IPS-11a (cell line): ENCODE results near the gene GRP.

Experiments used
- H3K4me3 ChIP-seq: one replicate; pipeline ENCODE4 v1.5.1; 2013; ENCODE audit warnings: low read depth, low read length, control low read depth

GRP gene

DNA sequence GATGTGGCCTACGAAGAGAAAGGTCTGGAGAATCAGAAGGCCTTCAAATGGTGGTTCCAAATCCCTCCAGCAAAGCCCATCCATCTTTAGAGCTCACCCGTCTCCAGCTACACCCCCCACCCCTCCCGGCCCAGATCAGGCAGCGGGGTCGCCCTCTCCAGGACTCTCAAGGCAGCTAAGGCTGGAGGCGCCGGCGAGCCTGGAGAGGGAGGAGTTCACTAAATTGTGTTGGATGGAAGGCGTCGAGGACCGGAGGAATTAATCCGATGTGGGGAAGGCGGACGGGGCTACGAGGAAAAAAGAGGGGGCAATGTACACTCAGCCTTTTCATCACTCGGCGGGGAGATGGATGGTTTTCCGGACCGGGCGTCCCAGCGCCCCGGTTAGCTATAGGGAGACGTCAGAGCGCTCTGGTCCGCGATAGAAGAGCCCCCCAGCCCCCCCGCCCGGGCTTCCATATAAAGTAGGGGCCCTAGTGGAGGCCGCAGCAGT is at the start of gene GRP:
TSS of gene GRP (plus strand) at position 487 of the 492 bp plus-strand sequence. CDS start 108 bp downstream, outside the sequence.
- H3K4me3 ChIP-seq: peak within 1 kb of the TSS; percentile 29

DNA sequence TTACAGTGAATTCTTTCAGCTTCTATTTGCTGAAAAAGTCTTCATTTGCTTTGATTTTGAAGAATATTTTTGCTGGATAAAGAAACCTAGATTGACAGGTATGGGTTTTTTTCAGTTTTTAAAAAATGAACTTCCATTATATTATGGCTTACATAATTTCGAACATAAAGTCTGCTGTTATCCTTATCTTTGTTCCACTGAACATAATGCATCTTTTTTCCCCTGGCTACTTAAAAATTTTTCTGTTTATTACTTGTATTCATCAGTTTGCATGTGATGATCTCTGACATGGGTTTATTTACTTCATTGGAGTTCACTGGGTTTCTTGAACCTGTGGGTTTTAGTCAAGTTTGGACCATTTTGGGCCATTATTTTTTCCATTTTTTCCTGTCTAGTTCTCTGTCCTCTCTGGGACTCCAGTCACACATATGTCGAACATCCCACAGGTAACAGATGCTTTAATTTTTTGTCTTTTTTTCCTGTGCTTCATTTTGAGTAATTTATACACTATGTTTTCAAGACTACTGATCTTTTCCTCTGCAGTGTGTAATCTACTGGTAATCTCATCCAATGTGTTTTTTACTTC is 47.2 kb upstream of the GRP start:
- H3K4me3 ChIP-seq: no peak overlapping the region

DNA sequence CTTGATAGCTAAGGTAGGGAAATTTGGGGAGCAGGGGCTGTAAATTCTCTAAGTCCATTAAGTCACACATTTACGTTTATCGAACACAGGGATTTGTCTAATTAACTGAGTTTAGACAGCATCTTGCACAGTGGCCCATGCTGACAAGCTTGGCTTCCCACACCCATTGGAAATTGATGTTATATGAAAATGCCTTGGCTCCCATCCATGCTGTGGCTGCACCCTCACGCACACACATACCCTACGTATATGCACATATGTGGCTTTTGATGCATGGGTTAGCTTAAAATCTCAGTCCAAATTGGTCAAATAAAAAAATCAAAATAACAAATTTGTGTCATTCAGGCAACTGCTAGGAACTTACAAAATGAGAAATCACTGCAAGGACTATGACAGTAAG is 42.5 kb upstream of the GRP start:
- no peak overlapping the region for H3K4me3 ChIP-seq

DNA sequence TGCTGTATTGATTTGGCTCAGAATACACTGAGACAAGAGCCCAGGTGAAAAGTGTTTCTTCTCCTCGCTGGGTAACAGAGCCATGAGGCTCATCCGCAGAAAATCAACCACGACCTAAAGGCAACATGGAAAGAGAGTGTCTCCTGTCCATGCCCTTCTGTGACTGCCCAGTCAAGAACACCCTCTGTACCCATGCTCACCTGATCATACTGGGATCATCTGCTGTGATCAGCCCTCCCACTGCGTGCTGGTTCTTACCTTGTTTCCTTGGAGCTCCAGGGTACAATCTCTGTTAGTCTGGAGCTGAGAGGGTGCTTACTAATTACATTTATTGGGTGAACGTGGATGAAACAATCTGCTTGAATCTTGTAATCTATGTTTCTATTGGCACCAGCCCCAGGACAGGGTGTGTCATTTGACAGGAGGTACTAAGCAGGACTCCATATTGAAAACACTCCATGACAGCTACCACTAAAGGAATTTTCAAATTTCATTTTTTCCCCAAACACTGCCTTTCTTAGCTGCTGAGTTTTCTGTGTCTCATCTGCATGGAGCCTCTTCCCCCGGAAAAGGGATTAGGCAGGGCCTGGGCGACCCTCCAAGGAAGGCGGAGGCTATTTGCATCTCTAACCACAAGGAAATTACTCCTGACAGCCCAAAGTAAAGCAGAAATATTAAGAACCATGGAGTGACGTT is 39.7 kb upstream of the GRP start:
- no peak overlapping the region for H3K4me3 ChIP-seq

DNA sequence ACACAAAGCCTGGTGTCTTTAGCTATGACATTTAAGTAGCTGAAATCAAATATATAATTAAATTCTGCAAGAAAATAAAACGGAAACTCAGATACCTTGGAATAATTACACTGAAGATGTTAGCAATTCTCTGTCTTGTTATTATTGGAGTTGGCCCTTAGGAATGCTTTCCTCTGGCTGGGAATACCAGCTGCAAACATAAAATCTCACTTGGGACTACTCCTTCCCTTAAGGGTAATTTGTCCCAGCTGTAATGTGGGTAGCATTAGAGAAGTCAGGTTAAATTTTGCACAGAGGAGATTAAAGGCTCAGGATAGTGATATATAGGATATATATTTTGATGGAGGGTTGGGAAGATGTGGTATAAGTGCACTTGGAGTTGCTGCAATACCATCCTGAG is 37.3 kb upstream of the GRP start:
- H3K4me3 ChIP-seq: no peak overlapping the region

DNA sequence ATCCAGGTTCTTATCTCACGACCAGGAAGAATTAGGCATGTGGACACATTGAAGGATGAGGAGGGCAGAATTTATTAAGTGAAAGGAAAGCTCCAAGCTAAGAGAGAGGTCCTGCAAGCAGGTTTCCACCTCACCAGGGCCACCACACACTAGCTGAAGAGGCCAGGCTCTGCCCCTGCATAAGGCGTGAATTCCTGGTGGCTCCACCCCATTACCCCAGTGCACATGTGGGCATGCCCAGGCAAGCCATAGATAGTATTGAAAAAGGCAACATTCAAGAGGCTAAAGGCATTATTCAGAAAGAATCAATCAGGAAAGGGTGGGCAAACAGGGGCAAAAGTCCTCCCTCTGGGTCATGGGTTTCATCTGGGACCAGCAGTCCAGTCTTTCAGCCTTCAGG is 30.9 kb upstream of the GRP start:
- H3K4me3 ChIP-seq: no peak overlapping the region

DNA sequence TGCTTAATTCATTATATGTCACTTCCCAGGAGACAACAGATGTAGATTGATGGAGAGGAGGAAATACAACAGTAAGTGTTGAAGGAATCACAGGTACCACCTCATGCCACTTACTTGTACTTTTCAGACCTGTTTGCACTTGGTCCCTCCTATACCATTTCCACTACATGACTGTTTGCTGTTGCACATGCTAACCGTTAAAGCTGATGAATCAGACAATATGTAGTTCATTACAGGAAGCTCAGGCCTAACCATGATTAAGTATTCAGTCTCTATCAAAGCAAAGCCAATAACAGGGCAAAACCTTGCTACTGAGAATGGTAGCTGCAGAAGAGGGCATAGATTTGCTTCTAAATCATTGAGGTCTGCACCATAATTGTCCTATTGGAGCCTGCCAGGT is 30.2 kb upstream of the GRP start:
- H3K4me3 ChIP-seq: no peak overlapping the region

DNA sequence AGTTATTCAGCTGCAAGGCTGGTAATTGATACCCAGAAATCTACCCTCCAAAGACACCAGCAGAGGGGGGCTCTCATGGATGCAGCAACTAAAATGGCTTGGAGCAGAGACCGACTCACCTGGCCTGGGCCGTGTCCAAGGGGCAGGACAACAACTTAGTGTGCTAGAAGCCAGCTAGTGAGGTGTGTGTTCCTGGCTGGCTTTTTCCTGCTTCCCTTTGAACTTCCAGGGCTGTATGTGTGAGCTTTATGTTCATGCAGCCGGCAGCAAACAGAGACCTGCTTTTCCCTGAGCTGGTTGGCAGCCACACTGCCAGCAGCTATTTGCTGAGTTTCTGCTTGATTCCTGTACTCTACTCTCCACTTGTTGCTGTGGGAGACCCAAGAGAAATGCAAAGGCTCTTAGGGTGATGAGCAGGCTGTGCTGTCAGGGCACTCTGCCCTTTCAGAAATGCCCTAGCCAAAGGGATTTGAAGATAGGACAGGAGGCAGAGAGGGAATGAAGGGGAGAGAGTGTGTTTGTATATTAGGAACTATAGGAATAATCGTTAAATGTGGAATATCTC is 23.7 kb upstream of the GRP start:
- no peak overlapping the region for H3K4me3 ChIP-seq

DNA sequence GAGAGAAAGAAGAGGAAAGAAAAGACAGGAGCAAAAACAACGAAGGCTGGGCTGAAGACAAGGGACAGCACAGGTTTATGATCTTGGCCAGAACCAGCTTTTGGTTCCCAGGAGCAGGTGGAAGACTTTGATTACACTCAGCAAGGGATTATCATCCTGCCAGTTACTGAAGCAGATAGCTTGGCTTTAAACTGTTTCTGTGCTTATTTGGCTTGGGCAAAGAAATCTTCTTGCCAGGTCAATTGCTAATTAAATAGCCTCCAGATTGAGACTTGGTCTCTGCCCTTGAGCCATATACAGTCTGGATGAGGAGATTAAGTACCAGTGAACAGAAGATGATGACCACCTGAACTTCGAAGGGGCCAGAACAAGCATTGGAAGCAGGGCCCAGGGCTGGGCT is 22.3 kb upstream of the GRP start:
- no peak overlapping the region for H3K4me3 ChIP-seq

DNA sequence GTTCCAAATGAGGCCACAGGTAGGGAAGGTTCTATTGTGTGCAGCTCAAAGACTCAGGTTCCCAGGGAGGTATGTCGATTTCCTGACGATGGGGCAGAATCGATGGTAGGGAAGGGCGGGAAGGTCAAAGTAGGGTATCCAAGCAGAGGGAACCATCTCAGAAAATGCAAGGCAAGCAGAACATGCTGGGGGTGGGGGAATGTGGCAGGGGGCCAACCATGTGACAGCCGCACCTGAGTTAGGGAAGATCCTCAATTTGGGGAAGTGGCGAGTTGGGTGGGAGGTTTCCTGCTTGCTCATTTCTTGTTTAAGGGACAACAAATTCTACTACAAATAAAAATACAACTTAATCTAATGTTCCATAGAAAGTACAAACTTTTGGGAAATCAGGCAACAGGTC is 21.7 kb upstream of the GRP start:
- H3K4me3 ChIP-seq: no peak overlapping the region

DNA sequence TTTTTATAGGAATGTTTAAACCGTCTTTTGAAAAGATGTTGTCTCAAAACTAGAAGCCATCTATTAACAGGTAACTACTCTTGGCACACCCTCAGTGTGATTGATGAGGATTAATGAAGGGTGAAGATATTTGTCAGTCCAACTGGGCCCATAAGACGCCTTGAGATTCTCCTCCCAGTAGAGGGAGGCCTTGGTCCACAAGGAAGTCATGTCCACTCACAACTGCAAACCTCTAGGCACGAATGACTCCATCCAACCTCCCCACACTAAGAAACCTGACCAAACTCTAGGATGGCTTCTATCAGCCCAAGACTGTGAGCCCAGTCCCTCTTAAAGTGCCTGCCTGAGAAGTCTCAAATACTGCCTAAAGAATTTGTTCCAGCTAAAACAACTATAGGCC is 19.2 kb upstream of the GRP start:
- H3K4me3 ChIP-seq: no peak overlapping the region

DNA sequence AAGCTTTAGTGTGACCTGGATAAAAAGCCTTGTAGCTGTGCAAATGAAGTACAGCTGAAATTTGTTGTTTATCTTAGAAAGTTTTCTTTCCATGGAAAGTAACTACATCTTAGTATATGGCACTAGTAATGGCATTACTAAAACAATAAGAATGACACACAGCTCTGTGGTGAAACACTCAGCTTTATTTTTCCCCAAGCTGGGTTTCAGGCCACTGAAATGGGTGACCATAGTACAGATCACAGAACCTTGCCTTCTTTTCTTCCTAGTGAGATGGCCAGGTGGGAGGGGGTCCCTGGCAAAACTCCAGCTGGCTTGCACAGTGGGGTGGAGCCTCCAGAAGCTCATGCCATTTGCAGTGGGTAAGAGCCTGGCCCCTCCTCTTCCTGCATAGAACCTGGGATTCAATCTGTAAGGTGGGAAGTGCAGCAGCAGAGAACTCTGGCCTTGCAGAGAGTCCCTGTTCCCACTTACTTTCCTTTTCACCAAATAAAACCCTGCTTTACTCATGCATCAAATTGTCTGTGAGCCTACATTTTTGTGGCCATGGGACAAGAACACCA is 17.6 kb upstream of the GRP start:
- H3K4me3 ChIP-seq: no peak overlapping the region

DNA sequence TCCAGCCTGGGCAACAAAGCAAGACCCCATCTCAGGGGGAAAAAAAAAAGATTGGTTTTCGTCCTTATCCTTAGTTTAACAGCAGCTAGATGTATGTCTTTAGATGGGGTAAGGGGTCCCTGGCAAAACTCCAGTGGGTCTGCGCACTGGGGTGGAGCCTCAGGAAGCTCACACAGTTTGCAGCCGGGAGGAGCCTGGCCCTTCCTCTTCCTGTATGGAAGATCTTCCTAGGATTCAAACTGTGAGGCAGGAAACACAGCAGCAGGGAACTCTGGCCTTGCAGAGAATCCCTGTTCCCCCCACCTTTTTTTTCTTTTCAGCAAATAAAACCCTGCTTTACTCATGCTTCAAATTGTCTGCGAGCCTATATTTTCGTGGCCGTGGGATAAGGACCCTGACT is 12.5 kb upstream of the GRP start:
- no peak overlapping the region for H3K4me3 ChIP-seq

DNA sequence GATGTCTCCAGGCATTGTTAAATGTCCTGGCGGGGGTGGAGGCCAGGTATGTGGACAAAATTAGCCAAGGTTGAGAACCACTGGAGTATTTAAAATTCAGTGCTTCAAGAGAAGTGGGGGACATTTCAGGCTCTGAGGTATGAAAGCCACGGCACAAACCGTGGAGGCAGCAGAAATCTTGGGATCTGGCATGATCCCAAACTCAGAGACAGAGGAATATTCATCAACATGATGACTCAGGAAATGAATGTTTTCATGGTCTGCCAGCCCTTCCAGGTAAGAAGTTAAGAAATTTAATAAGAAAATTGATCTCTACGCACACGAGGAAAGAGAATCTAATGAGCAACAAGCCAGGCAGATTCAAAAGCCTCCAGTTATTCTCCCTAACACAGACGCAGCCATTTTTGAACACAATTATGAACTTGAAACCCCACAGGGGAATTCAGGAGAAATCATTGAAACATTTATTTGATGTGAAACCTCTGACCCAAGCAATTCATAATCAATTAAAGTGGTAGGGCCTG is 11.3 kb upstream of the GRP start:
- no peak overlapping the region for H3K4me3 ChIP-seq

DNA sequence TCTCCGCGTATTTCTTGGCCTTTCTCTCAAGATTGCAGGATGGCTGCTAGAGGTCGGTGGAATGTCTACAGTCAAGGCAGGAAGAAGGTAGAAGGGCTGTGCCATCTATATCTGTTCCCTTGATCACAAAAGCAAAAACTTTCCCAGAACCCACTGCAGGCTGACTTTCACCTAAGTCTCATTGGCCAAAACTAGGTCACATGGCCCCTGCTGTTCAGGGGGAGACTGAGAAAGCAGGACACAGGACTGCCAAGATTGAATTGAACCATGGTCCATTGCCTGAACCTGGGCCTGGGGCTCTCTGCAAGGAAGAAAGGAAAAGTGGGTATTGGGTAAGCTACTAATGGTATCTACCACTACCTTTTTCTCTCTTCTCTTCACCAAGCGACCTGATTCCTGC is 9.7 kb upstream of the GRP start:
- H3K4me3 ChIP-seq: no peak overlapping the region

DNA sequence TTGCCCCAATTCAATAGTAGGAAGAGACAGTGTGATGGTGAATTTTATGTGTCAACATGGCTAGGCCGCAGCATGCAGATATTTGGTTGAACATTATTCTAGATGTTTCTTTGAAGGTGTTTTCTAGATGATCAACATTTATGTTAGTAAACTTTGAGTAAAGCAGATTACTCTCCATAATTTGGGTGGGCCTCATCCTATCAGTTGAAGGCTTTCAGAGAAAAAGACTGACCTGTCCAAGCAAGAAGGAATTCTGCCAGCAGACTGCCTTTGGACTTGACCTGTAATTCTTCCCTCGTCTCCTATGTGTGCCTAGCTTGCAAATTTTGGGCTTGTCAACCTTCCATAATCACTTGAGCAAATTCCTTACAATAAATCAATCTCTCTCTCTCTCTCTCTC is 8.3 kb upstream of the GRP start:
- H3K4me3 ChIP-seq: no peak overlapping the region

DNA sequence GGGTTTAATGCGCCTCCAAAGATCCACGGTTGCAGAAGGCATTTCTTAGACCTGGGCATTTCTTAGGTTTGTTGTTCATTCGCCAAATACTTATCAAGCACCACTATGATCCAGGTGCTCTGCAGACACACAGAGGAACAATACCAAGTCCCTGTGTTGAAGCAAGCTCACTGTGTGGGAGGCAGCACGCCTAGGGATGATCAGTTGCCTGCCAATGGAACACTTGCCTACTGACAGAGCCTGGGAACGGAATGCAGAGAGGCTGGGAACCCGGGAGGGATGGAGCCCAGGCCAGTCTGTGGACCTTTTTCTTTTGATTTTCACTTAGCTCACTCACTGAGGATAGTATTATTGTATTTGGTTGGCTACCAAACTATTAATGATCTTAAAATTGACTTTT is 1.9 kb upstream of the GRP start:
- H3K4me3 ChIP-seq: no peak overlapping the region

DNA sequence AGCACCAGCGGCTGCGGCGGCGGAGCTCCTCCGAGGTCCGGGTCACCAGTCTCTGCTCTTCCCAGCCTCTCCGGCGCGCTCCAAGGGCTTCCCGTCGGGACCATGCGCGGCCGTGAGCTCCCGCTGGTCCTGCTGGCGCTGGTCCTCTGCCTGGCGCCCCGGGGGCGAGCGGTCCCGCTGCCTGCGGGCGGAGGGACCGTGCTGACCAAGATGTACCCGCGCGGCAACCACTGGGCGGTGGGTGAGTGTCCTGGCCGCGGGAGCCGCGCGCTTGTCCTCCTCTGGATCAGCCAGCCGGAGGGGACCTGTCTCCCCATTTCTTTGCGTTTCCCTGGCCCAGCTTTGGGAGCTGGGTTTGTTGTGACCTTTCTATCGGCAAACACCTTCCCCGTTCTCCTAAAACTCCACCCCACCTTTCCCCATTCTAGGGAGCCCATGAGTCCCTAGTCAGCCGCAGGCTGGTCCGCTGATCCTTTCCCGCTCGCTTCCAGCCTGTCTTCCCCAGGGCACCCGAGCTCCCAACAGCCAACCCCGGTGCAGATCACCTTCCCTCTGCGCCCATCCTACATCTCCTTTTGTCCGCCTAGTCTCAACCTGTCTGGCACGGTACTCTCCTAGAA is 316 bp downstream of the GRP start:
- H3K4me3 ChIP-seq: peak overlapping the region; percentile 28

DNA sequence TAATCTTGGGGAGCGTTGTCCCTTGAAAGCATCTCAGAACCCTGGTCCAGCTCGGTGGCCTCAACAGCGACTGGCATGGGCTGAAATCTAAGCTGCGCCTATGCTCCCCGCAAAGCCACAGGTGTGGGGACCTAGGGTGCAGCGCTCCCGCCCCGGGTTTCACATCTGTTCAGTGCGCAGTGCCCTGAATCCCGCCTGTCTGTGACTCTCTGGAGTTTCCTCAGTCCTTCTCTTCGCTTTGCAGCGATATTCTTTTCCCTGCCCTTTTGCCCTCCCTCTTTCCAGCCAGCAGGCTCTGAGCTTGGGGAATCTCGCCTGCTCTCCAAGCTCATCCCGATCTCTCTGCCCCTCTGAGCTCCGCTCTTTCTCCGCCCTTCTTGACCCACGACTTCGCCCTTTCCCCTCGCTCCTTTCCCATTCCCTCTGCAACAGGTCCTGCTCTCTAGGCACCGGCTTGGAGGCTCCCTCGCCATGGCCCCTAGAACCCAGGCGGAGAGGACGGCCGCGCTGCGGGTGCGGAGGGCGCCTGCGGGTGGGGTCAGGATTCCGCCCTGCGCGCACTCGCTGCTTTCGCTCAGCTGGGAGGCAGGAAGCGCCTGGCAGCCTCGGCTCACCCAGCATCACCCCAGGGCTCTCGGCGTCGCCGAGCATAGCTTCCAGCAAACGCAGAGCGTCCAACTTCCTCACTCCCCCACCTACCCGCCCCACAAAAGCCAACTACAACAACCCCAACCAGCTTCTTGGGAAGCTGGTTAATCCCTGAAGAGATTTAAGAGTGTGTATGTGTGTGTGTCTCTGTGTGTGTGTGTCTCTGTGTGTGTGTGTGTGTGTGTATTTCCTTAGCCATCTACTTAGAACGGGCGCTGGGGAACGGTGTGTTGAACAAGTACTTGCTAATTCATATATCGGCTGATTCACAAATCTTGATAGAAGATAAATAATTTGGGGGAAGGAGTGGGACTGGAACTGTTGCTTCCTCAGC is 1.1 kb downstream of the GRP start:
- H3K4me3 ChIP-seq: peak overlapping the region; percentile 29

DNA sequence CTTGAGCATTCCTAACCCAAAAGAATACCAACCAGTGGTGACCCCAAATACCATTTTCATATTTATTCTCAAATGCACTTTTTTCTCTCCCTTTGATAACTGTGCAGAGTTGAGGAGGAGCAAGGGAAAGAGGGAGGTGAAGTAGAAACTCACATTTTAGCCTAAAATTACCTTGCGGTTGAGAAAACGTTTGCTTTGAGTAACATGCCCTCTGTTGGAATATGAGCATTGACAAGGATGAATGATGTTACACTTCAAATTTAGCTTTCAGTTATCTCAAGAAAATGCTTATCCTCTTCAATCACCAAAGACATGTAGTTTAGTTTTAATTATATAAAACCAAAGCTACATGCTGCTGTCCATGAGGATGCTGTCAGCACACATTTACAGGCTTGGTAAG is 2.4 kb downstream of the GRP start:
- no peak overlapping the region for H3K4me3 ChIP-seq
